Uterus (tissue), 2 donors: ENCODE measurements around the gene OSGEPL1.

Source experiments
- POLR2A ChIP-seq, 2 donors: fragments of 450-650 bp; IDR thresholded peaks; one replicate each; pipeline ENCODE4 v1.6.1; 2016; ENCODE audit warnings: antibody characterized with exemption in 2 of 2, mild to moderate bottlenecking in 1 of 2, moderate library complexity in 1 of 2
- TF ChIP-seq, protein P1 (sequence below), 4 experiments: fragments of 200-600 bp in 2 of 4; fragments of 450-650 bp in 2 of 4; sonication (generic) in 2 of 4; IDR thresholded peaks; one replicate each; pipeline ENCODE4 v1.5.1; 2016 to 2019; ENCODE audit warnings: antibody characterized with exemption in 4 of 4, mild to moderate bottlenecking in 2 of 4, moderate library complexity in 1 of 4

DNA sequence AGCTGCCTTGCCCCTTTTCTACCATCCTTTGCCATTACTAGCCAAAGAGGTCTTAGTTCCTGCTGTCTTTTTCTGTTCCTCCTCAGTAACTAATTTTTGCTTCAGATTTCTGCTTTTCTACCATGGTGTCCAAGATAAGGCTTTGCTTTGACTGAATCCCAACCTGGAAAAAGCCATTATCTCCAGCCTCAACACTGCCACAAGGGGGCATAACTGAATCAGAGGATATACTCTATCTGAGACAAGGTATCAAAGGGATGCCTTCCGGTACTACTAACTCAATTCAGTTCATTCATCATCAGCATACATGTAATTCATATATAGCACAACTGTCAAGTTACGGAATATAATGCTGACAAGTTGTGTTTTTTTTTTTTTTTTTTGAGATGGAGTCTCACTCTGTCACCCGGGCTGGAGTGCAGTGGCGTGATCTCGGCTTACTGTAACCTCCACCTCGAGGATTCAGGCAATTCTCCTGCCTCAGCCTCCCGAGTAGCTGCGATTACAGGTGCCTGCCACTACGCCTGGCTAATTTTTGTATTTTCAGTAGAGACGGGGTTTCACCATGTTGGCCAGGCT lies 11.4 kb downstream of the OSGEPL1 start:
- no peak for TF ChIP-seq POLR2A (IDR thresholded peaks at IDR 0.05)
- TF ChIP-seq, protein P1, sequence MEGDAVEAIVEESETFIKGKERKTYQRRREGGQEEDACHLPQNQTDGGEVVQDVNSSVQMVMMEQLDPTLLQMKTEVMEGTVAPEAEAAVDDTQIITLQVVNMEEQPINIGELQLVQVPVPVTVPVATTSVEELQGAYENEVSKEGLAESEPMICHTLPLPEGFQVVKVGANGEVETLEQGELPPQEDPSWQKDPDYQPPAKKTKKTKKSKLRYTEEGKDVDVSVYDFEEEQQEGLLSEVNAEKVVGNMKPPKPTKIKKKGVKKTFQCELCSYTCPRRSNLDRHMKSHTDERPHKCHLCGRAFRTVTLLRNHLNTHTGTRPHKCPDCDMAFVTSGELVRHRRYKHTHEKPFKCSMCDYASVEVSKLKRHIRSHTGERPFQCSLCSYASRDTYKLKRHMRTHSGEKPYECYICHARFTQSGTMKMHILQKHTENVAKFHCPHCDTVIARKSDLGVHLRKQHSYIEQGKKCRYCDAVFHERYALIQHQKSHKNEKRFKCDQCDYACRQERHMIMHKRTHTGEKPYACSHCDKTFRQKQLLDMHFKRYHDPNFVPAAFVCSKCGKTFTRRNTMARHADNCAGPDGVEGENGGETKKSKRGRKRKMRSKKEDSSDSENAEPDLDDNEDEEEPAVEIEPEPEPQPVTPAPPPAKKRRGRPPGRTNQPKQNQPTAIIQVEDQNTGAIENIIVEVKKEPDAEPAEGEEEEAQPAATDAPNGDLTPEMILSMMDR (IDR thresholded peaks at IDR 0.05): peak; percentile 12 to 51 (median 45)
